AG04450 (cell line): Measurements from ENCODE around the gene PSMD4. TPM values are rescaled to one million over a fixed set of nuclear protein-coding genes. Genes with fewer than 3 reads are reported as not detected.
A peak's percentile ranks its signal among the peaks of the same experiment; 100 is the strongest.

ENCODE experiments used
- CTCF ChIA-PET: fragments of 300-600, 350-600 bp; formaldehyde crosslinking; extraction: SDS; loops from one replicate; lab custom pipeline; 2022; ENCODE audit warnings: antibody characterized with exemption, inconsistent platforms; lab: Charles Lee
- POLR2A ChIA-PET: fragments of 350-600 bp; formaldehyde crosslinking; extraction: SDS; loops from one replicate; lab custom pipeline; 2021; ENCODE audit warnings: antibody characterized with exemption, inconsistent platforms; lab: Yijun Ruan, JAX
- DNase-seq: peaks from one replicate; pipeline ENCODE4 v3.0.0-alpha.2; 2011; ENCODE audit warnings: low read depth, low spot score
- H3K27ac ChIP-seq: one replicate; pipeline ENCODE4 v1.5.1; 2012; ENCODE audit warnings: low read depth, low read length, control low read depth
- H3K27me3 ChIP-seq: one replicate; pipeline ENCODE4 v1.6.0; 2012; ENCODE audit warnings: low read length; ENCODE audit not compliant: control insufficient read depth, insufficient read depth
- H3K4me3 ChIP-seq: 2 replicates; pipeline ENCODE4 v1.5.1; 2011; ENCODE audit warnings: mild to moderate bottlenecking, low read depth, low read length, control low read depth
- H3K9me3 ChIP-seq: 2 replicates; pipeline ENCODE4 v1.5.1; 2012; ENCODE audit warnings: low read length; ENCODE audit not compliant: control insufficient read depth, insufficient read depth
- polyA plus RNA-seq: library from polyadenylated mRNA; depleted of rRNA; stranded (reverse); fragments of >200 nt; gene quantifications from 2 replicates; pipeline ENCODE4 v1.2.3, GENCODE V29; 2011
- TF ChIP-seq, protein P1 (sequence below): IDR thresholded peaks from 2 replicates; pipeline ENCODE4 v1.5.1; 2011; ENCODE audit warnings: low read depth, low read length, control low read depth, inconsistent platforms

PSMD4 gene
- polyA plus RNA-seq, 1 experiment: 258 TPM

DNA sequence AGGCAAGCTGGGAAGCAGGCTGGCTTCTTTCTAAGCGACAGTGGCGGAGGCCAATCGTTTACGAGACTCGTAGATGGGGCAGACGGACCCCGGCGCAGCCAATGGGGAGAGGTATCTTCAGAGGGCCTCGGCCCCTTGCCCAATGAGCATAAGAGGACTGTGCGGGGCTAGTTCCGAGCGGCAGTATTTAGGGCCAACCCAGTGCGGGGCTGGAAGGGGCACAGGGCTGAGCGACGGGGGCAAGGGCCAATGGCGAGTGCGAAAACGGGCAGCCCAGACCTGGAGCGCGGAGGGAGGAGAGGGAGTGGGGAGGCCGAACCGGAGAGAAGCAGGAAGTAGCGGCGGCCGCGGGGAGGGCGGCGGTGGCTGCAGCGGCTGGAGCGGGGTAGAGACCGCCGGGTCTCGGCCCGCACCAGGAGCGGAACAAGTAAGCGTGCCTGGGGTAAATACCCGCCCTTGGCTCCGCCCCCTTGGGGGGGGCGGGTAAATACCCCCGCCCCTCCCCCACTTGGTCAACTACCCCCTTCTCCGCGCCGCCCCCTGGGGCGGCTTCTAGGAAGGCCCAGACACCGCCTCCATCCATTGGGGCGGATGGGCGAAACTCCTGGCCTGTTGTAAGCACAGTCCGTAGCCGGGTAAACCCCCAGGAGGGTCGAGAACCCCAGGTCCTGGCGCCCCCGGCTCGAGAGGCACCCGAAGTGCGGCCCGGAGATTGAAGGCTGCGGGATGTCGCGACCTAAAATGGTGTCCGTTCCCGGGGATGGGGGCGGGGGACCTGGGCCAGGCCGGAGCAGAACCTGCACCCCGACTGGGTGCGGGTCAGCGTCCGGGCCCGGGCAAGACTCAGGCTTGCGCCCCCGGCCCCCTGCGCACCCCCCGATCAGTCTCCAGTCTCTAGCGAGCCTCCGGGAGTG is 27.7 kb downstream of the PSMD4 start, which contains the start of gene ZNF687:
ZNF687 (plus strand) TSS at position 331 of the 914 bp plus-strand sequence. CDS start 3,993 bp downstream, outside the sequence.
- TF ChIP-seq, protein P1, sequence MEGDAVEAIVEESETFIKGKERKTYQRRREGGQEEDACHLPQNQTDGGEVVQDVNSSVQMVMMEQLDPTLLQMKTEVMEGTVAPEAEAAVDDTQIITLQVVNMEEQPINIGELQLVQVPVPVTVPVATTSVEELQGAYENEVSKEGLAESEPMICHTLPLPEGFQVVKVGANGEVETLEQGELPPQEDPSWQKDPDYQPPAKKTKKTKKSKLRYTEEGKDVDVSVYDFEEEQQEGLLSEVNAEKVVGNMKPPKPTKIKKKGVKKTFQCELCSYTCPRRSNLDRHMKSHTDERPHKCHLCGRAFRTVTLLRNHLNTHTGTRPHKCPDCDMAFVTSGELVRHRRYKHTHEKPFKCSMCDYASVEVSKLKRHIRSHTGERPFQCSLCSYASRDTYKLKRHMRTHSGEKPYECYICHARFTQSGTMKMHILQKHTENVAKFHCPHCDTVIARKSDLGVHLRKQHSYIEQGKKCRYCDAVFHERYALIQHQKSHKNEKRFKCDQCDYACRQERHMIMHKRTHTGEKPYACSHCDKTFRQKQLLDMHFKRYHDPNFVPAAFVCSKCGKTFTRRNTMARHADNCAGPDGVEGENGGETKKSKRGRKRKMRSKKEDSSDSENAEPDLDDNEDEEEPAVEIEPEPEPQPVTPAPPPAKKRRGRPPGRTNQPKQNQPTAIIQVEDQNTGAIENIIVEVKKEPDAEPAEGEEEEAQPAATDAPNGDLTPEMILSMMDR: no peak
- ChIA-PET POLR2A (interaction anchor here (0.5 to 1.6 kb wide), 15 partner anchors 13 to 1395 kb away, joined by 3 to 10 read pairs (median 3); partner anchors contain the start of genes PSMD4, SELENBP1 and VPS72), CTCF (interaction anchor here (0.8 to 1.9 kb wide), 6 partner anchors 10 to 93 kb away, joined by 3 to 9 read pairs (median 5); partner anchors contain the start of genes RFX5 and VPS72)
- peaks cover 3% of the 10 kb centered on the region for H3K27me3 ChIP-seq
- peak within 1 kb of the TSS; percentile 100 for H3K27ac ChIP-seq
- peaks cover 4% of the 10 kb centered on the region; the same call in 1 of the 2 replicates for H3K9me3 ChIP-seq
- peak; percentile 100 for DNase-seq
- peak within 1 kb of the TSS; percentile 98 for H3K4me3 ChIP-seq

DNA sequence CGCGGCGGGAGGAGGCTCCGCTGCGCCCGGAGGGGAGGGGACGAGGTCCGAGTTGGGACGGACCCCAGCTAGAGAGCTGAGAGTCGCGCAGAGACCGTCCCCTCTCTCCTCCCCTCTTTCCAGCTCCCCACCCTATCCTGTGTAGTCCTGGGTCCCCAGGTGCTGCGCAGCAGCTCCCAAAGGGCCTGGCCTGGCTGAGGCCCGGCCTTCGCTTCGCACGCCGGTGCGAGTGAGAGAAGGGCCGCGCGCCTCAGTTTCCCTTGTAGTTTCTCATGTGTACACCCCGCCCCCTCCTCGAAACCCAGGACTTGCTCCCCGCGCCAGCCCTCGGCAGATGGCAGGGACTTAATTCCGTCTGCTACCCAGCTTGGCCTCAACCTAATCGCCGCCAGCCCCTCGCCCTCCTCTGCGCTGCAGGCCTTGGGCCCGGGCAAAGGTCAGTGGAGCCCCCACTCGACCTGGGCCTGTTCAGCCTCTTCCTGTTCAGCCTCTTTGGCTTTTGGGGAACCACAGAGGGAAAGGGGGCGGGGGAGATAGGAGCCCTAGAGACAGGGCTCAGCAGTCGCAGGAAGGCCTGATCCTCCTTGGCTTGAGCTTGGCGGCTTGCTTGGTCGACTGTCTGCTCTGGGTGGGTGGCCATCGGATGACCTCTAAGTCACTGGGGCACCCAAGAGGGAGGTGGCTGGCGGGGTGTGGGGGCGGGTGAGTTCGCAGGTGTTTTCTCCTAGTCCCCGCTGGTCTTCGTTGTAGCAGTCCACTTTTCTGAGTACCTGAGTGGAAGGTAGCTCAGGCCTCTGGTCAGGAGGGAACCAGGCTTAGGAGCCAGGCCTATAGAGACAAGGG is 28.6 kb downstream of the PSMD4 start:
- Histone ChIP-seq H3K9me3 (peaks cover 4% of the 10 kb centered on the region; the same call in 1 of the 2 replicates), H3K27ac (peak overlapping the region; percentile 100), H3K4me3 (peak overlapping the region; percentile 79), H3K27me3 (no peaks in the 10 kb centered on the region)
- POLR2A ChIA-PET: interaction anchor here (0.5 to 0.9 kb wide), 2 partner anchors 9 to 44 kb away, joined by 3 read pairs; no protein-coding TSS in a partner anchor
- TF ChIP-seq, protein P1: no peak
- CTCF ChIA-PET: interaction anchor here (1.0 to 1.9 kb wide), 2 partner anchors 18 to 58 kb away, joined by 4 to 9 read pairs; no protein-coding TSS in a partner anchor
- DNase-seq: no peak

DNA sequence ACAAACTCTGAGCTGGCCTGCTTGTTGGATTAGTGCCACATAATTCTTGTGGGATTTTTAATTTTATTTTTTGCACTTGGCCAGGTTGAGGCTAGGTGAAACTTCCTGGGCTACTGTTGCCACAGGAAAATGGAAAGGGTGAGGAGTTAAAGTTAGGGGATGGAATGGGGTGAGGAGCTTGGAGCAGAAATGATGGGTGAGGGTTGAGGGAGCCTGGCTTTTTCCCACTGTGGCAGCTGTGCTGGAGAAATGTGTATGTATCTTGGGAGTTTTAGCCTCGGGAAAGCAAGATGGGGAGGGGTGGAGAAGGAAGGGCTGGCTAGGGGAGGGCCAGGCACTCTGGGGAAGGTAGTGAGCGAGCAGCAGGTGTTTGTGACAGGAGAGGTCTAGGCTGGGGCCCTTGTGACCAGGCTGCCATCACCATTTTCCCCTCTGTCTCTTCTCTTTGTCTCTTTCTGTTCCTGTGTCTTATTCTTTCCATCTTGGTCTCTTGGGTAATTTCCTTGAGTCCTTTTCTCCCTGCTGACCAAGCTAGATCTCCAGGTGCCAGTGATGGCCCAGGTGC is 29.6 kb downstream of the PSMD4 start:
- Histone ChIP-seq H3K27me3 (no peaks in the 10 kb centered on the region), H3K27ac (no peak overlapping the region), H3K4me3 (peak overlapping the region; percentile 79; the same call in 1 of the 2 replicates), H3K9me3 (peaks cover 4% of the 10 kb centered on the region; the same call in 1 of the 2 replicates)
- TF ChIP-seq, protein P1: no peak
- CTCF ChIA-PET: interaction anchor here (1.9 to 2.9 kb wide), 2 partner anchors 16 to 57 kb away, joined by 9 to 12 read pairs; no protein-coding TSS in a partner anchor
- POLR2A ChIA-PET: interaction anchor here (0.9 kb wide), 1 partner anchor 8 kb away, joined by 3 read pairs; no protein-coding TSS in a partner anchor
- DNase-seq: no peak

DNA sequence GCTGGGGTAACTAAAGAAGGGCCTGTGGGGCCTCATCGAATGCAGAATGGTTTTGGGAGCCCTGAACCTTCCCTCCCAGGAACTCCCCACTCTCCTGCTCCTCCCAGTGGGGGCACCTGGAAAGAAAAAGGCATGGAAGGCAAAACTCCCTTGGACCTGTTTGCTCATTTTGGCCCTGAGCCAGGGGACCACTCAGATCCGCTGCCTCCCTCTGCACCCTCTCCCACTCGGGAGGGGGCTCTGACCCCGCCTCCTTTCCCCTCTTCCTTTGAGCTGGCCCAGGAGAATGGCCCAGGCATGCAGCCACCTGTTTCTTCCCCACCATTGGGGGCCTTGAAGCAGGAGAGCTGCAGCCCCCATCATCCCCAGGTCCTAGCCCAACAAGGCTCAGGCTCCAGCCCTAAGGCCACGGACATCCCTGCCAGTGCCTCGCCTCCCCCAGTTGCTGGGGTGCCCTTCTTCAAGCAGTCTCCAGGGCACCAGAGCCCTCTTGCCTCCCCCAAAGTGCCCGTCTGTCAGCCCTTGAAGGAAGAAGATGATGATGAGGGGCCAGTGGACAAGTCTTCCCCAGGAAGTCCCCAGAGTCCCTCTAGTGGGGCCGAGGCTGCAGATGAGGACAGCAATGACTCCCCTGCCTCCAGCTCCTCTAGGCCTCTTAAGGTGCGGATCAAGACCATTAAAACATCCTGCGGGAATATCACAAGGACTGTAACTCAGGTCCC is 32.2 kb downstream of the PSMD4 start:
- Histone ChIP-seq H3K27me3 (no peaks in the 10 kb centered on the region), H3K27ac (no peak overlapping the region), H3K4me3 (no peak overlapping the region), H3K9me3 (peaks cover 4% of the 10 kb centered on the region; the same call in 1 of the 2 replicates)
- no peak for DNase-seq
- POLR2A ChIA-PET: no interaction called here
- CTCF ChIA-PET: interaction anchor here (2.9 kb wide), 1 partner anchor 14 kb away, joined by 12 read pairs; no protein-coding TSS in a partner anchor
- TF ChIP-seq, protein P1: no peak
